ENCODE measurements around the gene STAU1.
"Not testable (repeated sequence)": the region's sequence is repeated elsewhere in the genome, so short reads cannot be mapped to it uniquely, and the experiment has no call there.

- TF ChIP-seq, protein P1, sequence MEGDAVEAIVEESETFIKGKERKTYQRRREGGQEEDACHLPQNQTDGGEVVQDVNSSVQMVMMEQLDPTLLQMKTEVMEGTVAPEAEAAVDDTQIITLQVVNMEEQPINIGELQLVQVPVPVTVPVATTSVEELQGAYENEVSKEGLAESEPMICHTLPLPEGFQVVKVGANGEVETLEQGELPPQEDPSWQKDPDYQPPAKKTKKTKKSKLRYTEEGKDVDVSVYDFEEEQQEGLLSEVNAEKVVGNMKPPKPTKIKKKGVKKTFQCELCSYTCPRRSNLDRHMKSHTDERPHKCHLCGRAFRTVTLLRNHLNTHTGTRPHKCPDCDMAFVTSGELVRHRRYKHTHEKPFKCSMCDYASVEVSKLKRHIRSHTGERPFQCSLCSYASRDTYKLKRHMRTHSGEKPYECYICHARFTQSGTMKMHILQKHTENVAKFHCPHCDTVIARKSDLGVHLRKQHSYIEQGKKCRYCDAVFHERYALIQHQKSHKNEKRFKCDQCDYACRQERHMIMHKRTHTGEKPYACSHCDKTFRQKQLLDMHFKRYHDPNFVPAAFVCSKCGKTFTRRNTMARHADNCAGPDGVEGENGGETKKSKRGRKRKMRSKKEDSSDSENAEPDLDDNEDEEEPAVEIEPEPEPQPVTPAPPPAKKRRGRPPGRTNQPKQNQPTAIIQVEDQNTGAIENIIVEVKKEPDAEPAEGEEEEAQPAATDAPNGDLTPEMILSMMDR (IDR thresholded peaks at IDR 0.05 in 2 of 3, conservative IDR thresholded peaks at IDR 0.05 in 1 of 3; ENCODE audit: control insufficient read depth in 2 of 3, extremely low read depth in 1 of 3, insufficient read depth in 1 of 3, low read depth in 3 of 3, low read length in 3 of 3), result not testable (repeated sequence)
- TF ChIP-seq, protein P2, sequence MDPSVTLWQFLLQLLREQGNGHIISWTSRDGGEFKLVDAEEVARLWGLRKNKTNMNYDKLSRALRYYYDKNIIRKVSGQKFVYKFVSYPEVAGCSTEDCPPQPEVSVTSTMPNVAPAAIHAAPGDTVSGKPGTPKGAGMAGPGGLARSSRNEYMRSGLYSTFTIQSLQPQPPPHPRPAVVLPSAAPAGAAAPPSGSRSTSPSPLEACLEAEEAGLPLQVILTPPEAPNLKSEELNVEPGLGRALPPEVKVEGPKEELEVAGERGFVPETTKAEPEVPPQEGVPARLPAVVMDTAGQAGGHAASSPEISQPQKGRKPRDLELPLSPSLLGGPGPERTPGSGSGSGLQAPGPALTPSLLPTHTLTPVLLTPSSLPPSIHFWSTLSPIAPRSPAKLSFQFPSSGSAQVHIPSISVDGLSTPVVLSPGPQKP (IDR thresholded peaks at IDR 0.05; ENCODE audit: low read depth, low read length), result not testable (repeated sequence)
- TF ChIP-seq, protein P3, sequence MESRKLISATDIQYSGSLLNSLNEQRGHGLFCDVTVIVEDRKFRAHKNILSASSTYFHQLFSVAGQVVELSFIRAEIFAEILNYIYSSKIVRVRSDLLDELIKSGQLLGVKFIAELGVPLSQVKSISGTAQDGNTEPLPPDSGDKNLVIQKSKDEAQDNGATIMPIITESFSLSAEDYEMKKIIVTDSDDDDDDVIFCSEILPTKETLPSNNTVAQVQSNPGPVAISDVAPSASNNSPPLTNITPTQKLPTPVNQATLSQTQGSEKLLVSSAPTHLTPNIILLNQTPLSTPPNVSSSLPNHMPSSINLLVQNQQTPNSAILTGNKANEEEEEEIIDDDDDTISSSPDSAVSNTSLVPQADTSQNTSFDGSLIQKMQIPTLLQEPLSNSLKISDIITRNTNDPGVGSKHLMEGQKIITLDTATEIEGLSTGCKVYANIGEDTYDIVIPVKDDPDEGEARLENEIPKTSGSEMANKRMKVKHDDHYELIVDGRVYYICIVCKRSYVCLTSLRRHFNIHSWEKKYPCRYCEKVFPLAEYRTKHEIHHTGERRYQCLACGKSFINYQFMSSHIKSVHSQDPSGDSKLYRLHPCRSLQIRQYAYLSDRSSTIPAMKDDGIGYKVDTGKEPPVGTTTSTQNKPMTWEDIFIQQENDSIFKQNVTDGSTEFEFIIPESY (IDR thresholded peaks at IDR 0.05), result not testable (repeated sequence)
- TF ChIP-seq RAD21 (IDR thresholded peaks at IDR 0.05; ENCODE audit: insufficient read depth, low read depth, low read length); KDM1A (IDR thresholded peaks at IDR 0.05; ENCODE audit: borderline replicate concordance); IKZF2 (IDR thresholded peaks at IDR 0.05); POLR2A (IDR thresholded peaks at IDR 0.05; ENCODE audit: low read depth, low read length); SP1 (IDR thresholded peaks at IDR 0.05; ENCODE audit: low read depth, low read length): not testable (repeated sequence)
- TF ChIP-seq, protein P4, sequence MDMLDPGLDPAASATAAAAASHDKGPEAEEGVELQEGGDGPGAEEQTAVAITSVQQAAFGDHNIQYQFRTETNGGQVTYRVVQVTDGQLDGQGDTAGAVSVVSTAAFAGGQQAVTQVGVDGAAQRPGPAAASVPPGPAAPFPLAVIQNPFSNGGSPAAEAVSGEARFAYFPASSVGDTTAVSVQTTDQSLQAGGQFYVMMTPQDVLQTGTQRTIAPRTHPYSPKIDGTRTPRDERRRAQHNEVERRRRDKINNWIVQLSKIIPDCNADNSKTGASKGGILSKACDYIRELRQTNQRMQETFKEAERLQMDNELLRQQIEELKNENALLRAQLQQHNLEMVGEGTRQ (IDR thresholded peaks at IDR 0.05; ENCODE audit: borderline replicate concordance, low read depth, low read length), result not testable (repeated sequence)
These were observed 105.8 kb downstream of the STAU1 start for GRCh38 chr20:49082295-49082694.
